NT2/D1 (cell line): ENCODE results near the gene LMAN1.

Experiments used
- SUZ12 ChIP-seq: IDR thresholded peaks from 2 replicates; pipeline ENCODE4 v1.6.1; 2011; ENCODE audit not compliant: insufficient read length, insufficient read depth; ENCODE audit errors: extremely low read depth
- YY1 ChIP-seq: IDR thresholded peaks from 2 replicates; pipeline ENCODE4 v1.6.1; 2011; ENCODE audit not compliant: insufficient read length, insufficient read depth

- no peak for TF ChIP-seq YY1
- no peak for TF ChIP-seq SUZ12
Measured at GRCh38 chr18:59357928-59358327, 1.1 kb downstream of the LMAN1 start.
